GM21737 (cell line): ENCODE data around the gene SPTA1.

ENCODE experiments used
- ATAC-seq: cut with Tn5 transposase; IDR thresholded peaks from one replicate; pipeline ENCODE4 v1.9.1; 2021; ENCODE audit warnings: mild to moderate bottlenecking, moderate library complexity; ENCODE audit not compliant: unreplicated experiment

Gene SPTA1

GRCh38 chr1:158687037-158687436 is 522 bp upstream of the SPTA1 start:
- no peak for ATAC-seq

- ATAC-seq = no peak
Observed at GRCh38 chr1:158685085-158685484, 1.4 kb downstream of the SPTA1 start.

DNA sequence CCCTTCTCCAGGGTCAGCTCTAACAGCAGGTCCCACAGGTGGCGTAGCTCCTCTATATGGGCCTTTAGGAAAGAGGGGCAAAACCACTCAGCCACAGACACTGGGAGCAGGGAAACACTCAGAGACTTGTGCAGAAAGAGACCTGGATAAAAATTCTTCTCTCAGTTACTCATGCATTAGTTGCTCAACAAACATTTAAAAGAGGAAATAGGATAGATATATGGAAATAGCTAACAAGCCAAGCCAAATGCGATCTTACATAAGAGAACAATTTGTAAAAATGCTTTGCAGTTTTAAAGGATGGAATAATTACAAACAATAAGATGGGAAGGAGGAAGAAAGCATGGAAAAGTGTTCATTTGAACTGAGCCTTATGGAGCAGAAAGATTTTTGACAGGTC is 4.9 kb downstream of the SPTA1 start:
- no peak for ATAC-seq

DNA sequence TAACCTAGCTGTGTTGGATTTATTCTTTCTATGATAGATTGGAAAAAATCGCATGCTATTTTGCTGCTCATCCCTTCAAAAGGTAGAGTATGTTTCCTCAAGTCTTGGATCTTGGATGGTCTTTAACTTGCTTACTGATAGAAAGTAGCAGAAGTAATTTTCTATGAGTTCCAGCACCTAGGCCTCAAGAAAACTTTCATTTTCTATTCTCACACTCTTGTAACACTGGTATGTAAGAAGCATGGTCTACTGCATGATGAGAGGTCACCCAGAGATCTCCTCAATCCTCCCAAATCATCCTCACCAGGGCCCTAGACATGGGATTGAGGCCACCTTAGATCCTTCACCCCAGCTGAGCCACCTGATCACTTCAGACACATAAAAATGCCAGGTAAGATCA is 7.2 kb downstream of the SPTA1 start:
- no peak for ATAC-seq

DNA sequence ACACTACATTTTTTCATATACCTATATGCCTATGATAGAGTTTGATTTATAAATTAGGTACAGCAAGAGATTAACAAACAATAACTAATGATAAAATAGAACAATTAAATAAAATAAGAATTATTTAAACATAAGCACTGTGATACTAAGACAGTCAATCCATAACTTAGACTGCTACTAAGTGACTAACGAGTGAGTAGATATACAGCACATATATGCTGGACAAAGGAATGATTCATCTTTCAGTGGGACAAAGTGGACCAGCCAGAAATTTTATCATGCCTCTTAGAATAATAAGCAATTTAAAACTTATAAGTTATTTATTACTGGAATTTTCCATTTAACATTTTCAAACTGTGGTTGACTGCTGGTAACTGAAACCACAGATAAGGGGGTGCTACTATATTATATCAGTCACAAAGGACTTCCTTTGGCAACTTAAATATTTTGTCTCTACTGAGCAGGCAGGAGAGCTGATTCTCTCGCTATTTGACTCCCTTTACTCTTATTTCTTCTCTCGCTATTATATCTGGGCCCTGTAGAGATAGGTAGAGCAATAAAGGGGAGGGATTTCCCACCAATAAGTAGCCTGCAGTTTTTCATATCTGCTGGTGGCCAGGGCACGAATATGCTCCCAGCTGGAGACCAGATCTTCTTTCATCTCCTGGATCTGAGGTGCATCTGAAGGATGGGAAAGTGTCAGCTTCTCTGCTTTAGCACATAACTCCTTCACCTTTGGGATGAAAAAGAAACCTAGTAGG is 10.8 kb downstream of the SPTA1 start:
- ATAC-seq = no peak

- no peak for ATAC-seq
Observed at GRCh38 chr1:158674302-158674701, 12.2 kb downstream of the SPTA1 start.

- ATAC-seq = no peak
Observed at GRCh38 chr1:158666037-158666436, 20.5 kb downstream of the SPTA1 start.

DNA sequence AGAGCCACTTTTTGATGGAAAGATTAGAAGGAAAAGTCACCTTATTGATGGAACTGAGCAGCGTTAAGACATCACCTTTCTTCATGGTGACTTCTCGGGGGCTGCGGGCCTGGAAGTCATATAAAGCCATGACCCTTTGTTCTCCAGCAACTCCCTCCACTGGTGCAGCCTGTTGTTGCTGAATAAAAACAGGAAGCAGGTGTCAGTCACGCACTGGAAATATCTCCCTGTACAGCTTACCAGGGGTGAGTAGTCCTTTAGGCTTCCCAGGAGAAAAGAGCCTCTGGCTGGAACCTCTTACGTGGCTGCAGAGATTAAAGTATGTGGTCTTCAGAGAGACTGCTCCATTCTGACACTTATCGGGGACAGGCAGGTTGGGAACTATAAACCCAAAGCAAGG is 31.9 kb downstream of the SPTA1 start:
- ATAC-seq = no peak

DNA sequence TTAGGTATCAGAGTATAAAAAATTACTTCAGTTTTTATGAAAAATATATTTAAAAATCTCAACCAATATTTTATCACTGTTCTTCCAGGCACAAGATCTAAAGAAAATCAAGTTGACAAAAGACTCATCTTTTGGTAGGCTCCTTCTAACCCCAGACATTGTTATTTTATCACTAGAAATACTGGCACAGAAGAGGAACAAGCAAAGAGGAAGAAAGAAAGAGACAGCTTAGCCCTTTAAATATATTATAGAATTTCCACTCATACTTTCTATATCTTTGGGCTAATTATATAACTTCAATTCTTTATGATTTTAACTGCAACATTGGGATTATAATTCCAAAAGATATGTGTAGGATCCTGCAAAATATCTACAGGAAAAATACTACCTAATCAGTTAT is 32.4 kb downstream of the SPTA1 start:
- no peak for ATAC-seq

DNA sequence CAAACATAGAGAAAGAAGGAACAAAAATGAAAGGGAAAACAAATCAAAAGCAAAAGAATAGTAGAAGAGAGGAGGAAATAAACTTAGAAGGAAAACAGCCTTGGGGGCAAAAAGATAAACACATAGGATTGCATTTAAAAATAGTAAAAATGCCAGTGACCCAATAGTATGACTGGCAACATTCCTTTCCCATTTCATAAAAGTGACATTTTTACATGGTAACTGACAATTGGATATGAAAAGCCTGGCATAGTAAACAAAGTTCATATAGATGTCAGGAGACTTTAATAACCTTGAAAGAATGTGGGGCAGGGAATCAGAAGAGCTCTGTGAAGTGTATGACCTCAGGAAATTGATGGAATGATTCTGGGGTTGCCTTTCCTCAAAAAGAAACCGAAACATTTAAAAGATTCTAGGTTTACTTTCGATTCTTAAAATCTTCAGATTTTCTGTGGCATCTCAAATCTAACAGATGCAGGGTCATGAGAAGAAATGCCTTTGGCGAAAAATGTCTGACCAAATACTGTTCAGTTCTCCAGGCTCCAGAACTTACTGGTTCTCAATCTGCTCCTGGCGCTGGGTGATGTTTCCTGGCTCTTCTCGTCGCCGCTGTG is 33.7 kb downstream of the SPTA1 start:
- ATAC-seq = no peak

DNA sequence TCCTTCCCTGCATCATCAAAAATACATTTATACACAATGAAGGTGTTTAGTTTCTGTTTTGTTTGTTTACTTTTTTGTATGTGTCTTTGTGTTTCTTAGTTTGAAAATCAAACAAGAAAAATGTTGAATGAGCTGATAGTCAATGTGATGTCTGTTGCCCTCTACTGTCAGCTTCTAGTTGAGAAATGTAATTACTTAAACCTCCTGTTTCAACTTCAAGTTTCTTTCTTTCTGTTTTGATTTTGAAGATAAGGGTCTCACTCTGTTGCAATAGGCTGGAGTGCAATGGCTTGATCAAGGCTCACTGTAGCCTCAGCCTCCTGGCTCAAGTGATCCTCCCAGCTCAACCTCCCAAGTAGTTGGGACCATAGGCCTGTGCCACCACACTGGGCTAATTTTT is 37.5 kb downstream of the SPTA1 start:
- ATAC-seq = no peak

DNA sequence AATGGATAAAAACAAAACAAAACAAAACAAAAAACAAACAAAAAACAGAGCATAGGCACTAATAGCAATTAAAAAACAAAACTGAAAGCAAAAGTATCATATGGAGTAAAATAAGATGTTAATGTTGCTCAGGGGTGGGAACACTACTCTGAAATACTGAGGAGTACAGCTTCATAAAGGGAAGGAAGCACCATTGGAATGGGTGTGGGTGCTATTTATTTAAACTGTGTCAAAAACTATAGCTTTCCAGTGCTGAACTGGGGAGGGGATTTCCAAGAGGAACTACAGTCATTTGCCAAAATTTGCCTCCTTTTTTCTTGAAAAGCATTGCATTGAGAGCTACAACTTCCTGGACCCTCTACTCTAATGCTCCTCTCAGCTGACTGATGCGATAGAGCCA is 40.0 kb downstream of the SPTA1 start:
- ATAC-seq = no peak

- ATAC-seq = no peak
Observed at GRCh38 chr1:158644449-158644848, 42.1 kb downstream of the SPTA1 start.

DNA sequence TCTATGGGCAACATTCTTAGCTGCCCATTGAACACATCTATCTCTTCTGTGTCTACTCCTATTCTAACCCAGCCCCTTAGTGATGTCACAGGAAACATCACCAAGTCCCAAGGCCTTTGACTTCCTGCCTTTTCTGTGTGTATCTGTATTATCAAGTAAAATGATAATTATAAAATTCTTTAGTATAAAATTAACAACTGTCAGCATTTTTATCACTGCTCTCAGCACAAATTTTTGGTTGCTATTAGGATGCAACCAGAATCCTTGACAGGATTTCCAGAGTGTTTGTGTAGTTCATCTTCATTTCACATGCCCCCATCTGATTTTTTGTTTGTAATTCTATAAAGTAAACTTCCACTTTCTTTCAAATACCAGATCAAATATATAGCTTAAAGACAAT is 47.6 kb downstream of the SPTA1 start:
- no peak for ATAC-seq

DNA sequence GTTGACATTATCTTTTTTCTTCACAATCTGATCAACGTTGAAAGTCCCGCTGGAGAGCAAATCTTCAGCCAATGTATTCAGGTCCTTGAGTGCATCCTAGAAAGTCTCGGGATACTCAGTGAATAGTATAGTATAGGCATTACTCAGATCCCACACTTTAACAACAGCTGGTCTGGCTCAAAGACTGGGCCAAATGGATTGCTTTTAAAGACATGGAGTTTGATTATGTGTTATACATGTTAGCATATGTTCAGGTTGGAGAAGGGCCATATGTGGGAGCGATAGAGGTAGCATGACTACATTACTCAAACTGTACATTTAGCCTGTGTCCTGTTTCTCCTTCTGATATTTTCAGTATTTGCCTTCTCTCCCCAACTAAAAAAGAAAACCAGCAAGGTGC is 48.4 kb downstream of the SPTA1 start:
- ATAC-seq = no peak

DNA sequence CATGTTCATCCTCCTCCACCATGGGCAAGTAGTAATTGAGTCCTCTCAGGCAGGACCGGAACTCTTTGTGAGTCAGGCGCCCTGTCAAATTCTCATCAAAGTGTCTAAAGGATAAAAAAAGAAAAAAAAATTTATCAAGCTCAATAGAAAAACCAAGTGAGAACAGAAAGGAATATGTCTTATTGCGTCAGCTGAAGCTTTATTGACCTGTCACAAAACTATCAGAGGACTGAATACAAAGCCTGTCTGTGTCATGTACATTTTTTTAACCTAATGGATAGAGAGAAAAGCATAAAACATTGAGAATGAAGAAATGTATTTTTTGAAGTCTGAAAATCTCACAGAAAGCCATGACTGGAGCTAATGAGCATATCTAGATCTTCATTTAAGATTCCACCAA is 72.8 kb downstream of the SPTA1 start:
- ATAC-seq = no peak

- no peak for ATAC-seq
Observed at GRCh38 chr1:158611916-158612315, 74.6 kb downstream of the SPTA1 start.

- no peak for ATAC-seq
Observed at GRCh38 chr1:158607296-158607695, 79.2 kb downstream of the SPTA1 start.

GRCh38 chr1:158604968-158605367 is 81.5 kb downstream of the SPTA1 start, which contains the start of gene OR10Z1:
OR10Z1 (plus strand) TSS chr1:158605268; CDS start chr1:158606439, 1,171 bp downstream.
- no peak for ATAC-seq

- no peak for ATAC-seq
Observed at GRCh38 chr1:158600735-158601134, 85.8 kb downstream of the SPTA1 start.

- no peak for ATAC-seq
Observed at GRCh38 chr1:158586942-158587341, 99.6 kb downstream of the SPTA1 start.

DNA sequence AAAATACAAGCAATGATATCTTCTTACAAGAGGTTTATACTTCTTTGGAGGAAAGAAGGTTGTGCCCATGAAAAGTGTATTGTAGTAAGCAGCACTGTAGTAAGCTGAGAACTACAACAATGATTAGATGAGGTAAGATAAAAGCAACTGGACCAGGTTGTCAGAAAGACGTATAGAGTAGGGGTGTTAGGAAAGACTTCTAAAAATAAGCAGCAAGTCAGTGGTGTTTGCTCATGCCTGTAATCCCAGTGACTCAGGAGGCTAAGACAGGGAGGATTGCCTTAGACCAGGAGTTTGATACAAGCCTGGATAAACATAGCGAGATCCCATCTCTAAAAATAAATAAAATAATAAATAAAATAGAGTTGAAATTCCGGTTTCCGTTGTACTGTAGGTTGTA is 102.6 kb downstream of the SPTA1 start:
- no peak for ATAC-seq

DNA sequence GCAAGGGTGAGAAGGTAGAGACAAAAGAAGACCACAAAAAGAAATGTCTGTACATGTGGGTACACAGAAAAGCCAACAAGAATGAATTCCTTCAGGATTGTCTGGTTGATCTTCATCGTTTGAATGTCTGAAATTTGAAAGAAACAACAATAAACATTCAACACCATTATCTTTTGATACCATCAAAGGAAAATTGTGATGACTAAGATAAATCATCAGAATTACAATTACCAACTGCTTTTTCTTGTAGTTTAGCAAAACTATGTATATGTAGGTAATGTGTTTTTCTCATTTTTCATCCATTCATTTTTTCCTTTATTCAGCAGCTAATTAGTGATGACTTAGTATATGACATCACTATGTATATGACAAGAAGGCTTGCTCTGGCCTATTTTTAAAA is 106.8 kb downstream of the SPTA1 start, which contains the start of gene OR10X1:
Gene OR10X1 (minus strand): TSS at position 167 of the 400 bp plus-strand sequence. CDS start 0 bp downstream, at position 167.
- no peak for ATAC-seq
